22Rv1 (cell line): ENCODE measurements around the gene SEMA3C.

Experiments
- CTCF ChIP-seq: fragments of 450-650 bp; IDR thresholded peaks from 2 replicates; pipeline ENCODE4 v1.5.1; 2017; ENCODE audit warnings: mild to moderate bottlenecking
- ZFX ChIP-seq: fragments of 450-650 bp; IDR thresholded peaks from 2 replicates; pipeline ENCODE4 v1.6.1; 2017; ENCODE audit warnings: antibody characterized with exemption, borderline replicate concordance

GRCh38 chr7:80703272-80703671 lies 215.6 kb downstream of the SEMA3C start:
- TF ChIP-seq CTCF (no peak), ZFX (no peak)
